T-helper 1 cell treated with Interleukin-12 subunit alpha and Interleukin-12 subunit beta and Interleukin-4 antibody, amounts not matched to agents 30 ng/mL and 1 ng/mL, for 36 hours (primary cell): ENCODE data around the gene EVX2. TPM values are rescaled to one million over a fixed set of nuclear protein-coding genes. Genes with fewer than 3 reads are reported as not detected.

Source experiments
- intact Hi-C: fragments of 100-400 bp; cut with micrococcal nuclease; formaldehyde crosslinking; loops from one replicate; pipeline ENCODE4 v1.15.1; 2024
- total RNA-seq: library from RNA; stranded (reverse); gene quantifications from 2 replicates; pipeline ENCODE4 v1.2.3, GENCODE V29; 2022

EVX2 gene
- total RNA-seq, 1 donor from 2014 or later = not detected

DNA sequence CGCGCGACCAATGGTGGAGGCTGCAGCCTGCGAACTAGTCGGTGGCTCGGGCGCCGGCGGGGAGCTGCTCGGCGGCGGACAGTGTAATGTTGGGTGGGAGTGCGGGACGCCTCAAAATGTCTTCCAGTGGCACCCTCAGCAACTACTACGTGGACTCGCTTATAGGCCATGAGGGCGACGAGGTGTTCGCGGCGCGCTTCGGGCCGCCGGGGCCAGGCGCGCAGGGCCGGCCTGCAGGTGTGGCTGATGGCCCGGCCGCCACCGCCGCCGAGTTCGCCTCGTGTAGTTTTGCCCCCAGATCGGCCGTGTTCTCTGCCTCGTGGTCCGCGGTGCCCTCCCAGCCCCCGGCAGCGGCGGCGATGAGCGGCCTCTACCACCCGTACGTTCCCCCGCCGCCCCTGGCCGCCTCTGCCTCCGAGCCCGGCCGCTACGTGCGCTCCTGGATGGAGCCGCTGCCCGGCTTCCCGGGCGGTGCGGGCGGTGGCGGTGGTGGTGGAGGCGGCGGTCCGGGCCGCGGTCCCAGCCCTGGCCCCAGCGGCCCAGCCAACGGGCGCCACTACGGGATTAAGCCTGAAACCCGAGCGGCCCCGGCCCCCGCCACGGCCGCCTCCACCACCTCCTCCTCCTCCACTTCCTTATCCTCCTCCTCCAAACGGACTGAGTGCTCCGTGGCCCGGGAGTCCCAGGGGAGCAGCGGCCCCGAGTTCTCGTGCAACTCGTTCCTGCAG is 39.1 kb upstream of the EVX2 start, which contains the start of gene HOXD9:
HOXD9 (plus strand) TSS at position 37 of the 728 bp plus-strand sequence; CDS start at position 87, 50 bp downstream.
- intact Hi-C loops = no loop called here

GRCh38 chr2:176122052-176122682 is 38.4 kb upstream of the EVX2 start:
- intact Hi-C loops = no loop called here

DNA sequence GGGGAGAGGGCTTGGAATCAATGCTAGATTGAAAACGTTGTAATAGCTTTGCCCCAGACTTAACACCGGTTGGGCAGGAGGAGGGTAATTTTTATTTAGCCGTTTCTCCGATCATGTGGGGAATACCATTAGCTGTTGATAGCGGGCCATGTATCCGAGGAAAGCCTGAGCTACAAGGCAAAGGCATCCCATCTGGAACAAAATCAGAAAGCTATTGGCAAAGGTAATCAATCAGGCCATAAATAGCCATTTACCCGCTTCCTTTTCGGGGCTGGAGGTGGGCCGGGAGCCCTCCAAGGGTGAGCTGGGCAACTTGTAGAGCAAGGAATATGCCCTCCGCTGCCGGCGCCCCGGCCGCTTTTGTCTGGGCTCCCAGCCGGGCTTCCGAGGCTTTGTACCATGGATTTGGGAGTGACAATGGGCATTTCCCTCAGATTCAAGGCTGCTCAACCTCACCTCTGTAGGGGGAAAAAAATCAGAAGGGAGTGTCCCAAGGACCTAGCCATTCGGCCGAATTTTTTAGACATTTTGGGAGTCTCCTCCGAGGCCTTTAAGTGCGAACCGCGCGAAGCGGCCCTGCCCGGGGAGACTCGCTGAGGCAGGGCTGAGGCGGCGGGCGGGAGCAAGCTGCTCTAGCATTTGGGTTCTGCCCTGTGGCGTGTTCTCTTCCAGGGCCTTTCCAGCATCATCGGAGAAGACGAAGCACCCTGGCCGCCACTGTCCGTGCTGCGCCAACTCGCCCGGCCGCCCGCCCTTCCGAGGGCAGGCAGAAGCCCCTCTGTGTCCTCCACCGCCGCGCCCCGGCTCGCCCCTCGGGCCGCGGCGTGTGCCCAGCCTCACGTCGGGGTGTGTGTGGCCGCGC is 37.7 kb upstream of the EVX2 start:
- intact Hi-C loops = loop anchor here (1.0 kb wide), 1 partner anchor 11 kb away; no protein-coding TSS in a partner anchor

DNA sequence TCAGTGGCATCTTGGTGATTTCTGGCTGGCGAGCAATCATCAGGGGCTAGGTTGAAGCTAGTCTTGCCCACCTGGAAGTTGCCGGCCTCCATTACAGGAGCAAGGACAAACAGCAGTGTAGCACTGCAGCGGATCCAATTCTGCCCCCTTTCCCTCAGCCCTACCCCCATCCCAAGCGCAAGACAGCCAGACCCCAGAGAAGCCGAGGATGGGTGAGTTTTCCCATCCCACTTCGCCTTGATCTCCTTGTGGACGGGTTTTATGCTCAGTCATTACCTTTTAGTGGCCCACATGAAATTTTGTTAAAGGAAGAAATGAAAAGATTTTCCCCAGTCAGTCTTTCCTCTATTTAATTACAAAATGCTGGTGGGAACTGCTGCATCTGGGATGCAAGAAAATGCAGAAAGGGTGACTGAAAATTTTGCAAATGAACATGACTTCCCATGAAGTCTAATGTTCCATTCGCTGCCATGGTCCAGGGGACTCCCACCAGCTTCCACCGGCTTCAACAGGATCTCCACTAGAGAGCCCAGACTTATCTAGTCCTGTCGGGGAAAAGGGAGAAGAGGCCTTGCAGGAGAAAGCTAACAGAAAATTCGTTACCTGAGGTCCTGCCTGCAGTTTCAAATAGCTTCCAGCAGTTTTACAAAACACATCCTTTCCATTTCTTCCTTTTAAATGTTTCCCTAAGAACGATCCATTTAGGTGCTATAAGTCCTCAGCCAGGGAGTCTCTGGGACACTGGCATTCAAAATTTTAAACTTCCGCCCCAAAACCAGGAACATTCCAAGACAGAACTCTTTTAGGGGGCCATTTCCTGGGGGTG is 36.8 kb upstream of the EVX2 start:
- intact Hi-C loops = loop anchor here (1.0 kb wide), 1 partner anchor 12 kb away; no protein-coding TSS in a partner anchor

GRCh38 chr2:176118601-176119339 is 35.0 kb upstream of the EVX2 start:
- intact Hi-C loops = loop anchor here (1.0 kb wide), 1 partner anchor 9 kb away; no protein-coding TSS in a partner anchor

- intact Hi-C loops = no loop called here
These were observed 34.1 kb upstream of the EVX2 start for GRCh38 chr2:176117823-176118371.

- intact Hi-C loops = no loop called here
These were observed 33.5 kb upstream of the EVX2 start for GRCh38 chr2:176117162-176117822.

DNA sequence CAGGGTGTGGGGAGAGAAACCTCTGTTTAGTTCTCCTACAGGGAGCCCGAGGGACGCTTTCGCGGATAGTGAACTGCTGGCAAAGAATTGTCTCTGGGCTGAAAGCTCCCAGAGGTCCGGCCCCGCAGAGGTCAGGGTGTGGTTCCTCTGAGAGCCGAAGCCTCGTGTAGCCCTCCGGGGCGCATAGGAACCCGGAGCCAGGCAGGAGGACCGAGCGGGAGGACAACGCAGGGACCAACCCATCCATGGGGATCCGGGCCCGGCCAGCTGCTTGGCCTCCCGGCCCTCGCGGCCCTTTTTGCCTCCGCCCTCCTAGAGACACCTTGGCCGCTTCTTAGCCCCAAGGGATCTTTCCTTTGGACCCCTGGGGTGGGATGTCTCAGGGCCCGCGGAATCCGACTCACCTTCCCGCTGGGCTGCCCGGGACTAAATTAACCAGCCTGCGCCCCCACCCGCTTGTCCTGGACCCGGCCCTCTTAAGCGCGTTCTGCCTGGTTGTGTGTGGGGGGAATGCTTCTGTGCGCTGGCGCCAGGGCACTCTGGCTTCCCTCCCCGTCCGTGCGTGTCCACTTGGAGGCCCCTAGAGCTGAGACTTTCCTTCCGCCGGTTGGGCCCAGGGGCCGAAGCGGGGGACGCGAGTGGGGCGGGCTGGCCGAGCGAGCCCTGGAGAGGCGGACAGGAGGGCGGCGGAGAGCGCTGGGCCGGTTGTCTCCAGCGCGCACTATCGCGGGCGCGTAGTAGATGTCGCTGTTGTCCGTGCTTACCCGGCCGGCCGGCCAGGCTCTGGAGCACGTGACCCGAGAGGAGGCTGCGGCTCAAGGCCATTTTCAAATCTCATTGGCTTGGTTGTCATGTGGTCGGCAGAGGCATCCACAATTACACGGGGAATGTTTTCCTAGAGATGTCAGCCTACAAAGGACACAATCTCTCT is 32.4 kb upstream of the EVX2 start, which contains the start of gene HOXD10:
HOXD10 (plus strand) TSS at position 896 of the 931 bp plus-strand sequence. CDS start 56 bp downstream, outside the sequence.
- intact Hi-C loops = no loop called here

DNA sequence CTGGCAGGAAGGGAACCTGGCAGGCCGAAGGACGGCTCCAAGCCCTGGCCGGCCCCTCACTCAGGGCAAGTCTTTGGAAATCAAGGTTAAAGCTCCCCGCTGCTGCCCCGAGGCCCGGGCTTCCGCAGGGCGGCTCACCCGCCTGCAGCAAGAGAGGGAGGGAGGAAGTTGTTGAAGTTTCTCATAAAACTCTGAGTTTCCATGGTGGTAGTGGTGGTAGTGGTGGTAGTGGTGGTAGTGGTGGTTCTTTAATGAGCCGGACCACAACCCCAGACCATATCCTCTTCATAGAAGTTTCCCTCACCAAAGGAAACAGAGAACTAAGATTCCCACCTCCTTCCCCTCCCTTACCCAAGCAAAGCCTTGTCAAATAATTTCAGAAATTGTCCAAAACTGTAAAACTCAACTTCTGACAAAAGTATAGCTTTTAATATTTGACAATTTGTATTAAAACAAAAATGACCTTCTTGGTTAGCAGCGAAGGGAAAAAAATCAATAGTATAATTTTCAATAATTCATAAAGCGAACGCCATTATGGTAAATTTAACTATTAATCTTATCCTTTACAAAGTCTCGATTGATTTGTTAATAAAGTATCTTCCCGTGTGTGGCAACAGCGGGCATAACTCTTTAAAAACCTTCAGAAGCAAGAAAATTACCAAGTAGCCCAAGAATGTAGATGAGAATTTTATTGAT is 31.3 kb upstream of the EVX2 start:
- intact Hi-C loops = no loop called here

GRCh38 chr2:176114120-176114929 is 30.6 kb upstream of the EVX2 start:
- intact Hi-C loops = no loop called here

- intact Hi-C loops = no loop called here
These were observed 28.9 kb upstream of the EVX2 start for GRCh38 chr2:176112375-176113302.

- intact Hi-C loops = loop anchor here (2.0 kb wide), 2 partner anchors 21 to 33 kb away; no protein-coding TSS in a partner anchor
These were observed 28.1 kb upstream of the EVX2 start for GRCh38 chr2:176111846-176112374.

- intact Hi-C loops = loop anchor here (2.0 kb wide), 2 partner anchors 22 to 32 kb away; no protein-coding TSS in a partner anchor
These were observed 27.5 kb upstream of the EVX2 start for GRCh38 chr2:176111309-176111663.

GRCh38 chr2:176110415-176111308 is 26.9 kb upstream of the EVX2 start:
- intact Hi-C loops = loop anchor here (2.0 kb wide), 2 partner anchors 22 to 32 kb away; no protein-coding TSS in a partner anchor
